ENCODE results near the gene LTBP1.
"Not testable (repeated sequence)": the region's sequence is repeated elsewhere in the genome, so short reads cannot be mapped to it uniquely, and the experiment has no call there.

The LTBP1 gene

DNA sequence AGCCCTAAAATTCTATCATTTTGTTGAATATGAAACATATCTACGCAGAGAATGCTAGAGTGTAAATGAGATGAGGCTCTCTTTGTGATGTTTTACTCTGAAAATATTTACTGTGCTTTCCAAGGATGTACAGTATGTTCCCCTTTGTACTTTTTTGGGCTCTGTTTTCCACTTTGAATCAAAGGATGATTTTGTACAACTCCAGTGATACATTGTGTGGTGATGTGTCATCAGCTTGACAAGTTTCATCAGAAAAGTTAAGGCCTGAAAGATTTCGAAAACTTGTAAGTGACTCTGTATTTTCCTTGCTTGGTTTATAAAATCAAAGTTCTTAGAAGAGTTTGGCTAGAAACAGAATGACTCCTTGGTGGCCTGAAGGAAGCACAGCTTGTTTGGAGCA, 206.3 kb downstream of the LTBP1 start:
- DNase-seq, result no peak

DNA sequence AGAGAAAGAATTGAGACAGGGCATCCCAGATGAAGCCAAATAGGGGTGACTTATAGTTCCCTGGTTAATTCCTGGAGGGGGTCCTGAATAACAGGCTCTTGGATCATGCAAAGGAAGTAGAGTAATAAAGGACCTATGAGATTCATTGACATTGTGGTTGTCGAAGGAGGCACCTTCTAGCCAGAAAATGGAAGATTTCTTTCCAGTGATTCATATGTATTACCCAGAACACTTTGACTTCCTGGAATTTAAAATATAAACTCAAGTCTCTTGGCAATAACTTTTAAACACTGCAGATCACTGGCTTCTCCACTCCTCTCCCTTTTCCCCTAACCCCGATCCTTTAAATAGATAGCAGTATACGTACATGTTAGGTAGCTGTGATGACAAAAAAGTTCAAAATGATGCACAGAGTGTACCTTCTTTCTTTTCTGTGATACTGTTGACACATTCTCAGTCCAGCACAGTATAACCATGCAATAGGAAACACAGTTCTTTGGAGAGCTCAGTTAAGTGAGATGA, 211.8 kb downstream of the LTBP1 start:
- DNase-seq, result no peak

DNA sequence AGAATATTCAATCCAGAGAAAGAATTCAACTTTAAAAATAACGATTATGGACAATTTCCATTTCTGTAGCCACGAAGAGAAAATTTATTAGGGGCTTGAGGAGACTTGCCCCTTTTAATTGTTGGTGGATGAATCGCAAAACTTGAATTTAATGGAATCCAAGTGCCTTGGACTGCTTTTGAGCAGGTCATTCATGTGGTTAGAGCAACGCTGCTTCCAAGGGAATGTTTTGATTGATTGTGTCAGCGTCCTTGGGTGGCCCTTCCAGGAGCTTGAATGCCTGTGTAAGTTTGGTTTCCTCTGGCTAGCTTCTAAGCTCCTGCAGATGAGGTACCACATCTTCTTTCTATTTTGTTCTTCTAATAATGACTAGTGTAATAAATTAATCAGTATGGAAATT, 213.4 kb downstream of the LTBP1 start:
- no peak for DNase-seq

DNA sequence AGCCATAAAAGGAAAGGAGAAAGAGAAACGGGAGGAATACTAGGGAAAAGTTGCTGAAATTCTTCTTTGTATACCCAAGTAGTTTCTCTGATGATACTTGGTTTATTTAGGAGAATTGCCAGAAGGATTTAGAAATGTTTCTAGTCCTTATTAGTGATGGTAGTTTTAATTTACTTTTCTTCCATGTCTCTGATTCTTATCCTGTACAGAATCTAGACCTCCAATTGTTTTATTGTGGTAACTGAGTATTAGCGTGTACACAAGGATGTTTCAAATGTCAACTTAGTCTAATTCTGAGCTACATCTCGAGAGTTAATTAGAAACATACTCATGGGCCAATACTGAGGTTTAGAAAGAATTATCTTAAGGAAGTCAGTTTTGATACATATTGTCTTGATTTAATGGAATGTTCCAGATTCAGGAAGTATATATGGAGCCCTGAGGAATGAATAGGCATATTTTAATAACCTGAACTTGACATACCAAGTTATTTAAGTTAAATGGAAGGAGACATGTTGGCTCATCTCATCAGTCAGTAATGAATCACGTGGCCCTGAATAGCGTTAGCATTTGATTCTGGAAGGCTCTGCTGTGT, 219.6 kb downstream of the LTBP1 start:
- no peak for DNase-seq

DNA sequence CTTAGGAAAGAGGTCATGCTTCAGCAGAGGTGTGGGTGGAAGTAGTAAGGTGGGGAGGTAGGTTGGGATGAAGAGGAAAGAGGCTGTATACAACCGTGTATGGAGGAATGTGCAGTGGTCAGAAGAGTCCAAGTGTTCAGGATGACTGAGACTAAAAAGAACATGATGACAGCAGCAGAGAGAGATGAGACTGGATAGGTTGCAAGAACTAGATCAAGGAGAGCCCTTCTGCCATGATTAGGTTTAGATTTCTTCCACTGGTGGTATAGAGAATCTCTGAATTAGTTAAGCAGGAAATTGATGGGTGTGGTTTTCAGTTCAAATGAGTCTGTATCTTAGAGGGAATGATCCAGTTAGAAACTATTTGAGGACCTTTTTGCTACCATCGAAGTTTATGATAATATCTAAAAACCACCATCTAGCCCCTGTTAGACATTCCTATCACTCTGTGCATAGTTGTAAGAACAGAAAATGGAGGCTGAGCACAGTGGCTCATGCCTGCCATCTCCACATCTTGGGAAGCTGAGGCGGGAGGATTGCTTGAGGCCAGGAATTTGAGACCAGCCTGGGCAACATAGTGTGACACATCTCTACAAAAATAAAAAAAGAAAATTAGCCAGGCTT, 221.0 kb downstream of the LTBP1 start:
- no peak for DNase-seq

DNA sequence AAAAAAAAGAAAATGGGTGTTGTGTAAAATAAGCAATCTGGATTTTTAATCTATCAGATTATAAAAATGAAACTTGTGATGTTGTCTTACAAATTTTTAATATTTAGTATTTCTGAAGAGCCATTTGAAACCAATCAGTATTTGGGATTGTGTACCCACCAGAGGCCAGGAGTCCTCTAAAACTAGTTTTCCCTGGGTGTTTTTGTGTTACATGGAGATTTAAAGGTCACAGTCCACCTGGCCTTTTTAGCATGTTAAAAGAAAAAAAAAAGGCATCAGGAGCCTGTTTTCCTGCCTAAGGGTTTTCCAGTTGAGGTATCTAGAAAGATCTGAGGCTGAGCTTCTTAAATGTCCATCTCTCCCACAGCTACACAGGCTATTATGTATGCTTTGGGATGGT, 221.7 kb downstream of the LTBP1 start:
- DNase-seq, result no peak

DNA sequence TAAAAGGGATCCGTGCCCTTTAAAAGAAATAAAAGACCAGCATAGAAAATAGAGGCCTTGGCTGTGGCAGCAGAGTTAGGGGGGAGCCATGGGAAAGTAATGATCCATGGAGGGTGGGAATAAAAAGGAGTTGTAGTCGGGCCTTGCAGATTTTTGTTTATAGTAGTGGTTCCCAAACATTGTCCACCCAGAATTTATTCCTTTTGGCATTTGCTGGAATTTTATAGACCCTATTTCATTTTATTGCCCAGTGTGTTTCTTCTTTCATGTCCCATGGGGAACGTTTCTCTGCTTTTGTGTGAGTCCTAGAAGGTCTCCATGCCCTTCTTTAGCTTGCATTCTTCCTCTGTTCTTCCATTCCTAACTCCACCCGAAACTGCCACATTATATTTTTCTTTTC, 222.2 kb downstream of the LTBP1 start:
- no peak for DNase-seq

DNA sequence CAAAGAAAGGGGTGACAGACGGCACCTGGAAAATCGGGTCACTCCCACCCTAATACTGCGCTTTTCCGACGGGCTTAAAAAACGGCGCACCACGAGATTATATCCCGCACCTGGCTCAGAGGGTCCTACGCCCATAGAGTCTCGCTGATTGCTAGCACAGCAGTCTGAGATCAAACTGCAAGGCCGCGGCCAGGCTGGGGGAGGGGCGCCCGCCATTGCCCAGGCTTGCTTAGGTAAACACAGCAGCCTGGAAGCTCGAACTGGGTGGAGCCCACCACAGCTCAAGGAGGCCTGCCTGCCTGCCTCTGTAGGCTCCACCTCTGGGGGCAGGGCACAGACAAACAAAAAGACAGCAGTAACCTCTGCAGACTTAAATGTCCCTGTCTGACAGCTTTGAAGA, 223.5 kb downstream of the LTBP1 start:
- not testable (repeated sequence) for DNase-seq

DNA sequence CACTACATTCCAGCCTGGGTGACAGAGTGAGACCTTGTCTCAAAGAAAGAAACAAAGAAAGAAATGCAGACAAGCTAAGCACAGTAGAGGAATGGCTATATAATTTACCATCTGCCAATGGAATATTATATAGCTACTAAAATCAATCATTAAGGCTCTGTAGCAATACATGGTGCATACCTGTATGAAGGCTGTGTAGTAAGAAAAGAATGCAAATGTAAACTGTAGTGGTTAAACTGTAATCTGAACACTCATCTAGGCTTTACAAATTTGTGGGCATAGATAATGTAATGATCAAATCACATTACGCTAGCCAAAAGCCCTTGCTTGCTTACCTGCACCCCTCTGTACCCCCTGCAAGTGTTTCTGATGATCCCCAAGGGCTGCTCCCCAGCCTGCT, 230.9 kb downstream of the LTBP1 start:
- DNase-seq, result no peak

DNA sequence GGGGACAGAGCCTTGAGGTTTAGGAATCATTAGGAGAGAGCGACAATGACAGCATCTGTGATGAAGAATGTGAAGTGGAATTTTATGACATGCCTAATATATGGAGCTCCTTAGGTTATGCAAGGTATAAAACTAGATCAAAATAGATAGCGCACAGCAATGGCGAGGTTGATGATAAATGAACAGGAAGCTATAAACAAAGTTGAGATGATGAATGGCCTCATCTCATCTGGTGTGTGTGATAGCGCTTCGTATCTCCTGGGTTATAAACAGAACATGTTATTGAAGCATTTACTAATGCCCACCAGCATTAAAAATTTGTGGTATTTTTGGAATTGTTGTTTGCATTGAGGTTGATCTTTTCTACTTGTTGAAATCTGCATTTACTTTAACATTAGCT, 231.5 kb downstream of the LTBP1 start:
- no peak for DNase-seq

DNA sequence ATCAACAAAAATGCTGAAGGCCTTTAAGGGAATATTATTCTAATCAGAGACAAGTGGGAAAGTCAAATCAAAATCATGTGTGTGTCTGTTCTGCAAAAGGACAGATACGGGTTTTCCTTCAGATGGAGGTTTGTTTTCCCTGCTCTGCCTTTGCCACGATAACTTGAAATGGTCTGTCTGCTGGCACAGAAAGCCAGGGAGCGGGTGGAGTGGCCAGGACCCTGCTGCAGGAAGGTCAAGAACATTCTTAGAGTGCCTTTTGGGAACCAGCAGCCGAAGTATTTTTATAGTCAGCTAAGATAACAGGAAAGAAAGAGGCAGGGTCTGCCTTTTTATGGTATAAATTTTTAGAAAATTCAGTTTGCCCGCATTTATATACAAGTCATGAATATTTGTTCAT, 234.2 kb downstream of the LTBP1 start:
- DNase-seq, result no peak

DNA sequence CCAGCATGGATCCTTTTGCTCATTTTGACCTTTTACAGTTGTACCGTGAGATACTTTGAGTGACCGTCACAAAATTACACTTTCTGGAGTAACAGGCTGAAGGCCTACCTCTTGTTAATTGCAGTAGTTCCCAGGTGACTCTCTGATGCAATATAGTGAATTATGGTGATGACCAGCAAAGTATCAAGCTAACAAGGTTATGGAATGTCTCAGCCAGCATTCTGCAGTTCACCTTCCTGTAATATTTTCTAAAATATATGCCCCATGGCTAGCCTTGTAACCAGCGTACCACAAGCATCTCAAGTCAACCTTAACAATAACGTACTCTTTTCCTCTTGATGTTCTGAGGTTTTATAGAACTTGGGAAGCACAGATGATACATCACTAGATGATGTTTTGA, 234.7 kb downstream of the LTBP1 start:
- no peak for DNase-seq

DNA sequence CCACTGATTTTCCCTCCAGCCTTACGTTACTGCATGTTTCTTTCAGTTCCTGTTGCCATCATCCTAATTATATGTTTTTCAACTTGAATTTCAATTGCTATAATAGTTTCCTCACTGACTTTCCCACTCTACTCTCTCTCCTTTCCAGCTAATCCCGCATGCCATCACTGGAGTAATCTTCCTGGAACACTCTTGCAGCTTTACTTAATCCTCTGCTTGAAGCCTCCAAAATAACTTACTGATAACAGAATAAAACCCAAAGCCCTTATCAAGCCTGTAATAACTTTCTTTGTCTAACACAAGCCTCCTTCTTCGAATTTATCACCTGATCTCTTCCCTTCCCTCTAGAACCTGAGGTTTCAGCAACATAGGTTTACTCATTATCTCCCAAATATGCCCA, 237.3 kb downstream of the LTBP1 start:
- no peak for DNase-seq

DNA sequence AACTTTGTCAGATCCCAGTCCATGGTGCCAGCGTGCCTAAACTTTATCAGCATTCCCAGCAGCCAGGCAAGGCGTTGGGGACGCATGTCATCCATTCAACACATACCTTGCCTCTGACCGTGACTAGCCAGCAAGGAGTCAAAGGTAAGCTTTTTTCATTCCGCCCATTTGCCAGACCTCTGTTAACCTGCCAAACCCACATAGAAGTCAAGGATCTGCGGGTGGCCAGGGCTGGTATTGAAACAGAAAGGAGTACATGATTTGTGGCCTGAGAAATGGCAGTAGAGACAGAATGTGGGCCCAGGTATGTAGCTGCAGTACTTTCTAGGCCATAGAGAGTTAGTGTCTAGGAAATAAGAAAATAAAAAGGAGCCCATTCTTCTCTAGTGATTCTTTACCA, 240.2 kb downstream of the LTBP1 start:
- DNase-seq, result no peak

DNA sequence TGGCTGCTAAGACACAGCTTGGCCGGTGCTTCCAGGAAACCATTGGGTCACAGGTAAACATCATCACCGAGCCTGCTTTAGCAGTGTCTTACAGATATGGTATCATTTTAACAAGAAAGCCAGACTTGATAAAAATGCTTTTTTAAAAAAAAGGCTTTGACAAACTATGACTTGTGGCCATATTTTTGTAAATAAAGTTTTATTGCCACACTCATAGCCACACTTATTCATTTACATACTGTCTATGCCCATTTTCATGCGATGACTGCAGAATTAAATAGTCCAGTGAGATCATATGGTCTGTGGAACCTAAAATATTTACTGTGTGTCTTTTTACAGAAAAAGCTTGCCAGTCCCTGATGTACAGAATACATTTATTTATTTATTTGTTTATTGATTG, 242.0 kb downstream of the LTBP1 start:
- no peak for DNase-seq

DNA sequence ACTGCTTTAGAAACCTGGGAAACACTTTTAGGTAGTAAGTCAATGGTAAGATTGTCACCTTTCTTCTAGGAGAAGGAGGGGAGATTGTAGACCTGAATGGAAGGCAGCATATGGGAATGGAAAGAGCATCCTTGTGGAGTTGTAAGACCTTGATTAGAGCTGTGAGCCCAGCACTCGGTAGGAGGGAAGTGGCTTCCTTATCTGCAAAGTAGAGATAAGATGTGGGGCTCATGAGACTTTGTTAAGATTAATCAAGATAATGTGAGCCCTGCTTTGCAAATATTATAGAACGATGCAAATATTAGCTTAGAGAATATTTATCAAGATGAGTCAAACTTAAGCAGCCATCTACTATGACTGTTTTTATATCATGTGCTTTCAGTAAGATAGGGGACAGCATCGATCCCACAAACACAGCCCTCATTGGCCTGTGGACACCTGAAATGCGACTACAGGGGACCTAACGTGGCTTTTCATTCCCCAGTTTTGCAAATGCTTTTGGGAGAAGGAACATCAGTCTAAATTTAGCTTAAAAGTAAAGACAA, 243.7 kb downstream of the LTBP1 start:
- no peak for DNase-seq

DNA sequence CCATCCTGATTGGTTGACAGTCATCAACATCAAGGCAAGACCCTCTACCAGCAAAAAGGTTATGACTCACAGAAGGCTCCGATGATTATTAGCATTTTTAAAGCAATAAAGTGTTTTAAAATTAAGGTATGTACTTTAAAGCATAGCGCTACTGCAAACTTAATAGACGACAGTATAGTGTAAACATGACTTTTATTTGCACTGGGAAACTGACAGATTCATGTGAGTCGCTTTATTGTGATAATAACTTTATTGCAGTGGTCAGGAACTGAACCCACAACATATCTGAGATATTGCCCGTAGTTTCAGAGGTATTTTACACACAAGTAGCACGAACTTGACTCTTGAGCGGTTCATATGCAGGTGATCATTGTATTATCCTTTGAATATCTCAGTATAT, 249.1 kb downstream of the LTBP1 start:
- no peak for DNase-seq

DNA sequence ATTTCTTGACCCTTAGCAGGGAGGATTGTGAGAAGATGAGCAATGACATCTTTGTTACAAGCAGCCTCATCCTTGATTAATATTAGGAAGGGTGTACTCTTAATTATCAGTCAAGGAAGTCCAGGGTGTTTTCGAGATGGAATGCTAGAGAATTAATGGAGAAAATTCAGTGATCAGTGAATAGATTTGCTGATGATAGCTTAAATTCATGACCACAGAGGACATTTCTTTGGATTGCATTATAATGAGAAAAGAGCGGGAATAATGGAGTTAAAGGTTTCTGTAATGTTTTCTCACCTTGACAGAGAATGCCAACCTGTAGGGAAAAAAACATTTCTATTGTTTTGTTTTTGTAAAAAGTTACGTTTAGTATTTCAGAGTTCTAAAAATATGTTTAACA, 249.9 kb downstream of the LTBP1 start:
- DNase-seq, result no peak

DNA sequence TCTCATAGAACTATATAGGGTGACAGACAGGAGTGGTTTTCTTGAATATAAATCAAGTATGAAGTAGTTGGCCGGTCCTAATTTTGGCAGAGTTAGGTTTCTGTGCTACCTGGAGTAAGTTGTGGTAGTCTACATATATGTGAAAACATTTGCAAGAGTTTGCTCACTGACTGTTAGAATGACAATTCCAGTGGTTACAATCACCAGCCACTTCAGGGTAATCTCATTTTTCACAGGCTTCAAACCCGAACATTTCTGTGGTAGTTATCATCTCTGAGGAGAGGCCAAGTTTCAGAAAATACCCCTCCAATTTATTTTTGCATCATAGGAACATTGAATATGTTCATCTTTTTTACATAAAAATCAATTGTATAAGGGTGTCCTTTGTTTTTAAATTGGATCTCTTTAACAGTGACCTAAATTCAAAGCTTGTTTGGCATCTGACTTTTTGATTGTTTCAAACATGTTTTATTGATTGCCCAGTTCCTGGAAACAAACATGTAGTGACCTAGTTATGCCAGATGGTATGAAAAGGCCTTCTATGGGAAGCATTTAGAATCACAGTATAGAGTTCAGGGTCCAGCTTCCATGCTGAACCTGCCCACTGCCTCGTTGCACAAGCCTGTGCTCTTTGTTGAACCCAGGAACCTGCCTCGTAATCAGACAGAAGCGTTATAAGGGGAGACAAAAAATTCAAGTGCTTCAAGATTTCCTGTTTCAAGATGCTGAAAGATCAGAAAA, 250.6 kb downstream of the LTBP1 start:
- DNase-seq, result no peak

DNA sequence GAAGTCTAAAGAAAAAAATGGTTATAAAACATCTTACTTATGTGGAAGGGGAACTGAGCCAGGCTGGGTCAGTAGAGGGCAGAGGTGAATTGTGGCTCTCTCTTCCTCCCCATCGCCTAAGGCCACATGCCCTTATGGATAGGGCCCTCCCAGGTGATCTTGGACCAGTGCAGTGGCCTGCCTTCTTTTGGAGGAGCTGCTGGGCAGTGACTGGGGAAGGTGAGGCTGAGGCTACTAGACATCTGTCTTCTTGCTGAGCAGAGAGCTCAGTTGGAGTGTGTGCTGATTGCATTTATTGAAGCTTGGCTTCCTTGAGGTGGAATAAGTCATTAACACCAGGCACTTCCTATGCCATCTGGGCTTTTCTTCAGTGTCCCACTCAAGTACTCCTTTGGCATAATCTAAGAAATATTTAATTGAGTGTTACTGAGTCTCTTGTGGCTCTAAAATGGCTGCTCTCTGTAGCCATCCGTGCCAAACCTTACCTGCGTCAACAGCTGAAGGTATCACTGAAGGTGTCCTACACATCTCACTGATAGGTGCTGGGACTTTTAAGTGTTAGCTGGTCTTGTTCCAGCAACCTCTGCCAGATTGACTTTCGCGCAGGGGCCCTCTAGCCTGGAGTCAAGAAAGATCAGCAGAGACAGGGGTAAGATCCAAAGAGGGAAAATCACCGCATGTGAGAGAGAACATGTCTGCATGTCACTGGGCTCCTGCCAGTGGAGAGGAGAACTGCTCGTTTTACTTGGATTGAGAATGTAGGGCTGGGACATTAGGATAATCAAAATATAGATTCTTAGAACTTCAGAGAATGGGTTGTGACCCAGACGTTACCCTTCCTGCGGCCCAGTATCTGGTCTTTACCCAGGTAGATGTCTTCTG, 256.1 kb downstream of the LTBP1 start:
- DNase-seq, result no peak

DNA sequence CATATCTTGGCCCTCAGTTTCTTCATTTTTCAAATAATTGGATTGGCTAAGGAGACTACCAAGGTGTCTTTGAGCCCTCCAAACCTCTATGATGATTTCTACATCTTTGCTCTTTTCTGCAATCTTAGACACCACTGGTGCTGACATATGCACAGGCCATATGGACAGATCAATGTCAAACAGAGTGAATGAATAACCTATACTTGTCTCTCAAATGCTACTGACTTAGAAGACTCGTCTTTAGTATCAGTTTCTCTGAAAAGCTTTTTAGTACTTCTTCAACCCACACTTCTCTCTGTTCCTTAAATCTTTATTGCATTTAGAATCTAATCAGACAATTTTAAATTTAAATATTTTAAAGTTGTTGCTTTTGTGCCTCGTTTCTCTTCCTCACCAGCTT, 258.2 kb downstream of the LTBP1 start:
- no peak for DNase-seq

DNA sequence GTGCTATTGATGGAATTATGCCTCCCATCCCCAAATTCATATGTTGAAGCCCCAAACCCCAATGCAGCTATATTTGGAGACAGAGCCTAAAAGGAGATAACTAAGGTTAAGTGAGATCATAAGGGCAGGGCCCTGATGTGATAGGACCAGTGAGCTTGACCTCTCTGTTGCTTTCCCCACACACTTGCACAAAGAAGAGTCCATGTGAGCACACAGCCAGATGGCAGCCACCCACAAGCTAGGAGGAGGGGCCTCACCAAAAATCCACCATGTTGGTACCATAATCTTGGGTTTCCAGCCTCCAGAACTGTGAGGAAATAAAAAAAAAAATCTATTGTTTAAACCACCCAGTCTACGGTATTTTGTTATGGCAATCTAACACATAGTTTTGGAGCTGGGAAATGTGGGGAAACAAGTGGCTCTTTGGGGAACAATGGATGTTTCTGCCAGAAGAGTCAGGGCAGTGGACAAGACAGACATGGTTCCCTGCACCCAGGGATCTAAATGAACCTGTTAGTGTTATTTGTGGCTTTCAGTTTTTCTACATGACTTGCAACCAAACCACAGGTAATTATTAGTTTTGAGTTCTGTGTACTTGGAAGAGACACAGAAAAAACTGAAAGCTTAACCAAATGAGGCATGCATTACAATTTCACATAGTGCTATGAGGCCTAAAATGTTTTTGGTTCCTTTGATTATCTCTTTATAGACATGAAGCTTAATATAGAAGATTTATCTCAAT, 259.1 kb downstream of the LTBP1 start:
- DNase-seq, result no peak

All from central memory CD4-positive, alpha-beta T cell (primary cell).